Renal cortex interstitium (tissue), 11 donors: ENCODE data around the gene ZNF511. TPM values are rescaled to one million over a fixed set of nuclear protein-coding genes. Genes with fewer than 3 reads are reported as not detected.
"Not testable (repeated sequence)": the region's sequence is repeated elsewhere in the genome, so short reads cannot be mapped to it uniquely, and the experiment has no call there.

Experiments used
- DNase-seq, 11 donors: peaks; one replicate each; pipeline ENCODE4 v3.0.0-alpha.2; 2013; ENCODE audit warnings: low read depth in 9 of 11, low spot score in 4 of 11; ENCODE audit errors: extremely low read depth in 1 of 11
- polyA plus RNA-seq, 3 donors: library from polyadenylated mRNA; unstranded; fragments of 120-200 nt; gene quantifications; one replicate each; pipeline ENCODE4 v1.2.1, GENCODE V29; 2013; ENCODE audit not compliant: insufficient read length in 3 of 3

ZNF511 gene
- polyA plus RNA-seq, 3 donors: 35.9 to 46.1 (median 37.4) TPM

- peak in 8 of 11 donors; percentile 66 to 84 (median 74) for DNase-seq
These were observed 816 bp upstream of the ZNF511 start for GRCh38 chr10:133307776-133308420.

- DNase-seq: peak in 10 of 11 donors; percentile 61 to 82 (median 74)
These were observed 496 bp downstream of the ZNF511 start for GRCh38 chr10:133309100-133309719.

GRCh38 chr10:133309720-133310398 is 1.1 kb downstream of the ZNF511 start:
- DNase-seq: no peak

- DNase-seq: no peak
These were observed 1.7 kb downstream of the ZNF511 start for GRCh38 chr10:133310399-133310755.

GRCh38 chr10:133310789-133311188 is 2.1 kb downstream of the ZNF511 start:
- no peak for DNase-seq

- no peak for DNase-seq
These were observed 2.9 kb downstream of the ZNF511 start for GRCh38 chr10:133311570-133311969.

GRCh38 chr10:133312016-133312768 is 3.5 kb downstream of the ZNF511 start:
- no peak for DNase-seq

- no peak for DNase-seq
These were observed 4.0 kb downstream of the ZNF511 start for GRCh38 chr10:133312769-133313145.

- DNase-seq: no peak
These were observed 4.5 kb downstream of the ZNF511 start for GRCh38 chr10:133313192-133313591.

GRCh38 chr10:133314911-133315310 is 6.2 kb downstream of the ZNF511 start:
- no peak for DNase-seq

- DNase-seq: no peak
These were observed 7.1 kb downstream of the ZNF511 start for GRCh38 chr10:133315847-133316246.

GRCh38 chr10:133316266-133316665 is 7.6 kb downstream of the ZNF511 start:
- DNase-seq: no peak

- DNase-seq: no peak
These were observed 8.0 kb downstream of the ZNF511 start for GRCh38 chr10:133316732-133317131.

GRCh38 chr10:133318494-133319127 is 9.9 kb downstream of the ZNF511 start:
- peak in 1 of 11 donors; percentile 46 for DNase-seq

GRCh38 chr10:133320852-133321422 is 12.2 kb downstream of the ZNF511 start:
- not testable (repeated sequence) for DNase-seq

GRCh38 chr10:133322064-133322709 is 13.5 kb downstream of the ZNF511 start:
- not testable (repeated sequence) for DNase-seq

- peak in 1 of 11 donors; percentile 37 for DNase-seq
These were observed 15.6 kb downstream of the ZNF511 start for GRCh38 chr10:133324198-133324792.

GRCh38 chr10:133324857-133325260 is 16.1 kb downstream of the ZNF511 start:
- no peak for DNase-seq
